WTC11 (cell line): ENCODE measurements around the gene KCND3. TPM values are rescaled to one million over a fixed set of nuclear protein-coding genes. Genes with fewer than 3 reads are reported as not detected.

ENCODE experiments used
- ATAC-seq: fragments of 200-7000 bp; cut with Tn5 transposase; 2 replicates; pipeline ENCODE4 v1.10.0; 2021; ENCODE audit warnings: mild to moderate bottlenecking, moderate library complexity
- CTCF ChIA-PET: fragments of 300-600 bp; sonication (Branson Sonifier 250); formaldehyde crosslinking; loops from one replicate; lab custom pipeline; 2021; ENCODE audit warnings: antibody characterized with exemption; lab: Charles Lee
- POLR2A ChIA-PET: fragments of 350-600 bp; sonication (Branson Sonifier 250); formaldehyde crosslinking; loops from one replicate; lab custom pipeline; 2021; ENCODE audit warnings: antibody characterized with exemption; lab: Charles Lee
- DNase-seq: peaks from one replicate; pipeline ENCODE4 v3.0.0; 2021; ENCODE audit warnings: low spot score
- H3K27ac Mint-ChIP-seq: 2 replicates; pipeline ENCODE4 v1.8.0; 2021; ENCODE audit warnings: mixed read lengths
- H3K27me3 Mint-ChIP-seq: 2 replicates; pipeline ENCODE4 v1.8.0; 2021; ENCODE audit warnings: low read depth, mild to moderate bottlenecking, moderate library complexity, mixed read lengths
- H3K36me3 Mint-ChIP-seq: 2 replicates; pipeline ENCODE4 v1.8.0; 2021; ENCODE audit warnings: mixed read lengths
- H3K4me1 Mint-ChIP-seq: 2 replicates; pipeline ENCODE4 v1.8.0; 2022; ENCODE audit warnings: mixed read lengths
- H3K4me3 Mint-ChIP-seq: 2 replicates; pipeline ENCODE4 v1.8.0; 2021; ENCODE audit warnings: mild to moderate bottlenecking, moderate library complexity, mixed read lengths
- H3K9me3 Mint-ChIP-seq: 2 replicates; pipeline ENCODE4 v1.8.0; 2021; ENCODE audit warnings: mixed read lengths
- E2F1 ChIP-seq: sonication (generic); formaldehyde crosslinking; IDR thresholded peaks from 2 replicates; pipeline ENCODE4 v1.8.0; 2022; ENCODE audit warnings: mild to moderate bottlenecking, missing genetic modification reagents
- E2F5 ChIP-seq: sonication (generic); formaldehyde crosslinking; IDR thresholded peaks from 2 replicates; pipeline ENCODE4 v1.8.1; 2022; ENCODE audit warnings: mild to moderate bottlenecking, moderate library complexity, missing genetic modification reagents
- ESRRA ChIP-seq: sonication (generic); formaldehyde crosslinking; IDR thresholded peaks from 2 replicates; pipeline ENCODE4 v1.8.1; 2022; ENCODE audit warnings: mild to moderate bottlenecking, missing genetic modification reagents, borderline replicate concordance
- FOXP1 ChIP-seq: sonication (generic); formaldehyde crosslinking; IDR thresholded peaks from 2 replicates; pipeline ENCODE4 v1.8.0; 2022; ENCODE audit warnings: missing genetic modification reagents, mild to moderate bottlenecking, moderate library complexity, borderline replicate concordance
- FOXP4 ChIP-seq: sonication (generic); formaldehyde crosslinking; IDR thresholded peaks from 2 replicates; pipeline ENCODE4 v1.8.0; 2022; ENCODE audit warnings: mild to moderate bottlenecking, missing genetic modification reagents
- GTF2I ChIP-seq: fragments of 250-450 bp; sonication (Bioruptor Pico); conservative IDR thresholded peaks from 2 replicates; pipeline ENCODE4 v1.4.0; 2021; ENCODE audit warnings: mild to moderate bottlenecking
- HMGXB4 ChIP-seq: sonication (generic); formaldehyde crosslinking; IDR thresholded peaks from 2 replicates; pipeline ENCODE4 v1.8.1; 2023; ENCODE audit warnings: mild to moderate bottlenecking, moderate library complexity, missing genetic modification reagents
- KAT7 ChIP-seq: sonication (generic); formaldehyde crosslinking; IDR thresholded peaks from 2 replicates; pipeline ENCODE4 v1.8.1; 2023; ENCODE audit warnings: missing genetic modification reagents, mild to moderate bottlenecking, borderline replicate concordance
- MXD4 ChIP-seq: fragments of 250-450 bp; sonication (Bioruptor Pico); IDR thresholded peaks from 2 replicates; pipeline ENCODE4 v1.8.0; 2021; ENCODE audit warnings: mild to moderate bottlenecking, moderate library complexity, borderline replicate concordance
- PRDM15 ChIP-seq: sonication (generic); formaldehyde crosslinking; IDR thresholded peaks from 2 replicates; pipeline ENCODE4 v1.8.0; 2022; ENCODE audit warnings: missing genetic modification reagents
- RORB ChIP-seq: fragments of 250-450 bp; sonication (Bioruptor Pico); IDR thresholded peaks from 2 replicates; pipeline ENCODE4 v1.9.0; 2021; ENCODE audit warnings: mild to moderate bottlenecking
- ZBTB43 ChIP-seq: sonication (generic); formaldehyde crosslinking; IDR thresholded peaks from 2 replicates; pipeline ENCODE4 v1.8.1; 2023; ENCODE audit warnings: mild to moderate bottlenecking, missing genetic modification reagents
- ZMAT4 ChIP-seq: fragments of 250-450 bp; sonication (Bioruptor Pico); IDR thresholded peaks from 2 replicates; pipeline ENCODE4 v1.9.0; 2021; ENCODE audit warnings: mild to moderate bottlenecking
- ZNF138 ChIP-seq: sonication (generic); formaldehyde crosslinking; conservative IDR thresholded peaks from 2 replicates; pipeline ENCODE4 v1.8.1; 2022; ENCODE audit warnings: mild to moderate bottlenecking, moderate library complexity, missing genetic modification reagents
- ZNF219 ChIP-seq: sonication (generic); formaldehyde crosslinking; IDR thresholded peaks from 2 replicates; pipeline ENCODE4 v1.8.0; 2023; ENCODE audit warnings: missing genetic modification reagents, mild to moderate bottlenecking, borderline replicate concordance
- total RNA-seq: library from RNA; stranded (reverse); gene quantifications from 3 replicates; pipeline ENCODE4 v1.2.3, GENCODE V29; 2021

The KCND3 gene
- total RNA-seq, 1 experiment from 2014 or later, result 0.35 TPM

- Mint-ChIP-seq H3K4me3 (no peak overlapping the region), H3K9me3 (no peaks in the 10 kb centered on the region), H3K27ac (no peak overlapping the region), H3K4me1 (peaks cover 18% of the 10 kb centered on the region), H3K27me3 (no peaks in the 10 kb centered on the region), H3K36me3 (no peaks in the 10 kb centered on the region)
- POLR2A ChIA-PET, result no interaction called here
- TF ChIP-seq GTF2I (CRISPR knock-in tag) (no peak), ZMAT4 (CRISPR knock-in tag) (no peak), ZNF219 (CRISPR knock-in tag) (no peak), FOXP1 (CRISPR knock-in tag) (no peak), ZNF138 (CRISPR knock-in tag) (no peak), PRDM15 (no peak), HMGXB4 (CRISPR knock-in tag) (no peak), ESRRA (CRISPR knock-in tag) (no peak), RORB (CRISPR knock-in tag) (no peak), E2F1 (CRISPR knock-in tag) (no peak), E2F5 (CRISPR knock-in tag) (no peak), FOXP4 (CRISPR knock-in tag) (no peak), ZBTB43 (CRISPR knock-in tag) (no peak), MXD4 (CRISPR knock-in tag) (no peak), KAT7 (CRISPR knock-in tag) (no peak)
- CTCF ChIA-PET, result no interaction called here
- no peak for DNase-seq
- ATAC-seq, result no peak
These were observed 97.9 kb downstream of the KCND3 start for GRCh38 chr1:111891566-111891965.
